ENCODE data around the gene TMEM132C.

- no peak for TF ChIP-seq CTCF (IDR thresholded peaks at IDR 0.05)
- no peak for TF ChIP-seq ZFX (IDR thresholded peaks at IDR 0.05; ENCODE audit: borderline replicate concordance)
Measured at GRCh38 chr12:128316973-128317526, 50.1 kb downstream of the TMEM132C start.
